ENCODE measurements around the gene ADAMTS12.

- TF ChIP-seq EZH2 (IDR thresholded peaks at IDR 0.05; ENCODE audit: low read depth, unreplicated experiment) (no peak), CTCF (conservative IDR thresholded peaks at IDR 0.05; ENCODE audit: low read depth in 2 of 2) (no peak), POLR2AphosphoS5 (IDR thresholded peaks at IDR 0.05; ENCODE audit: low read depth) (no peak), REST (IDR thresholded peaks at IDR 0.05; ENCODE audit: unreplicated experiment) (no peak), ZNF331 (CRISPR knock-in tag; IDR thresholded peaks at IDR 0.05; ENCODE audit: low read depth) (no peak), ZNF114 (CRISPR knock-in tag; IDR thresholded peaks at IDR 0.05) (no peak), EZH2phosphoT487 (IDR thresholded peaks at IDR 0.05; ENCODE audit: unreplicated experiment) (no peak), NANOG (IDR thresholded peaks at IDR 0.05; ENCODE audit: borderline replicate concordance) (no peak), ETS1 (IDR thresholded peaks at IDR 0.05) (no peak), CREB1 (CRISPR knock-in tag; IDR thresholded peaks at IDR 0.05; ENCODE audit: low read depth) (no peak), JUNB (IDR thresholded peaks at IDR 0.05; ENCODE audit: unreplicated experiment) (no peak), STAT1 (IDR thresholded peaks at IDR 0.05; ENCODE audit: unreplicated experiment) (no peak)
Measured at GRCh38 chr5:33763435-33763834, 128.4 kb downstream of the ADAMTS12 start.

Data from GM23338 (cell line).